Calu3 (cell line): ENCODE measurements around the gene KCNK15. TPM values are rescaled to one million over a fixed set of nuclear protein-coding genes. Genes with fewer than 3 reads are reported as not detected.

ENCODE experiments used
- BruUV-seq: library from RNA; stranded (reverse); fragments of 400-500 nt; replicated peaks from 2 replicates; lab custom pipeline; 2021; lab: Mats Ljungman, UMichigan
- CTCF ChIA-PET: fragments of 300-600 bp; sonication (Branson Sonifier 250); formaldehyde crosslinking; loops from one replicate; lab custom pipeline; 2022; ENCODE audit warnings: antibody characterized with exemption; lab: Charles Lee
- DNase-seq: peaks from one replicate; pipeline ENCODE4 v3.0.0; 2022
- H3K27ac Mint-ChIP-seq: one replicate; pipeline ENCODE4 v1.8.0; 2022; ENCODE audit warnings: mixed read lengths; ENCODE audit not compliant: unreplicated experiment
- H3K27me3 Mint-ChIP-seq: one replicate; pipeline ENCODE4 v1.8.0; 2022; ENCODE audit warnings: mixed read lengths; ENCODE audit not compliant: unreplicated experiment
- H3K36me3 Mint-ChIP-seq: one replicate; pipeline ENCODE4 v1.8.0; 2022; ENCODE audit warnings: mild to moderate bottlenecking, moderate library complexity, mixed read lengths; ENCODE audit not compliant: insufficient read depth, unreplicated experiment
- H3K4me1 Mint-ChIP-seq: one replicate; pipeline ENCODE4 v1.8.0; 2022; ENCODE audit warnings: mild to moderate bottlenecking, low read depth, mixed read lengths; ENCODE audit not compliant: unreplicated experiment
- H3K4me3 Mint-ChIP-seq: one replicate; pipeline ENCODE4 v1.8.0; 2022; ENCODE audit warnings: mild to moderate bottlenecking, low read depth, moderate library complexity, mixed read lengths; ENCODE audit not compliant: unreplicated experiment
- H3K9me3 Mint-ChIP-seq: one replicate; pipeline ENCODE4 v1.8.0; 2022; ENCODE audit warnings: low read depth, mixed read lengths; ENCODE audit not compliant: unreplicated experiment
- intact Hi-C: fragments of 100-400 bp; cut with micrococcal nuclease; formaldehyde crosslinking; loops from one replicate; pipeline ENCODE4 v1.10.0; 2022; ENCODE audit not compliant: unreplicated experiment
- total RNA-seq: library from RNA; stranded (reverse); gene quantifications from 2 replicates; pipeline ENCODE4 v1.2.3, GENCODE V29; 2022
- TF ChIP-seq, protein P1 (sequence below): fragments of 200-600 bp; IDR thresholded peaks from one replicate; pipeline ENCODE4 v1.8.0; 2022; ENCODE audit warnings: antibody characterized with exemption; ENCODE audit not compliant: unreplicated experiment

The KCNK15 gene
- total RNA-seq, 1 experiment from 2014 or later, result 1.5 TPM

GRCh38 chr20:44768854-44769480, 23.3 kb downstream of the KCNK15 start:
- TF ChIP-seq, protein P1, sequence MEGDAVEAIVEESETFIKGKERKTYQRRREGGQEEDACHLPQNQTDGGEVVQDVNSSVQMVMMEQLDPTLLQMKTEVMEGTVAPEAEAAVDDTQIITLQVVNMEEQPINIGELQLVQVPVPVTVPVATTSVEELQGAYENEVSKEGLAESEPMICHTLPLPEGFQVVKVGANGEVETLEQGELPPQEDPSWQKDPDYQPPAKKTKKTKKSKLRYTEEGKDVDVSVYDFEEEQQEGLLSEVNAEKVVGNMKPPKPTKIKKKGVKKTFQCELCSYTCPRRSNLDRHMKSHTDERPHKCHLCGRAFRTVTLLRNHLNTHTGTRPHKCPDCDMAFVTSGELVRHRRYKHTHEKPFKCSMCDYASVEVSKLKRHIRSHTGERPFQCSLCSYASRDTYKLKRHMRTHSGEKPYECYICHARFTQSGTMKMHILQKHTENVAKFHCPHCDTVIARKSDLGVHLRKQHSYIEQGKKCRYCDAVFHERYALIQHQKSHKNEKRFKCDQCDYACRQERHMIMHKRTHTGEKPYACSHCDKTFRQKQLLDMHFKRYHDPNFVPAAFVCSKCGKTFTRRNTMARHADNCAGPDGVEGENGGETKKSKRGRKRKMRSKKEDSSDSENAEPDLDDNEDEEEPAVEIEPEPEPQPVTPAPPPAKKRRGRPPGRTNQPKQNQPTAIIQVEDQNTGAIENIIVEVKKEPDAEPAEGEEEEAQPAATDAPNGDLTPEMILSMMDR, result no peak
- BruUV-seq, result no TSS peak
- H3K4me3 Mint-ChIP-seq, result no peak overlapping the region
- DNase-seq, result no peak
- no peaks in the 10 kb centered on the region for H3K9me3 Mint-ChIP-seq
- H3K36me3 Mint-ChIP-seq, result no peaks in the 10 kb centered on the region
- H3K27me3 Mint-ChIP-seq, result peaks cover 38% of the 10 kb centered on the region
- intact Hi-C loops, result no loop called here
- CTCF ChIA-PET, result no interaction called here
- peaks cover 12% of the 10 kb centered on the region for H3K4me1 Mint-ChIP-seq
- H3K27ac Mint-ChIP-seq, result no peak overlapping the region

- CTCF ChIA-PET, result no interaction called here
- H3K4me3 Mint-ChIP-seq, result no peak overlapping the region
- TF ChIP-seq, protein P1, result no peak
- H3K9me3 Mint-ChIP-seq, result no peaks in the 10 kb centered on the region
- intact Hi-C loops, result no loop called here
- H3K4me1 Mint-ChIP-seq, result peaks cover 12% of the 10 kb centered on the region
- no TSS peak for BruUV-seq
- H3K27ac Mint-ChIP-seq, result no peak overlapping the region
- peaks cover 32% of the 10 kb centered on the region for H3K27me3 Mint-ChIP-seq
- DNase-seq, result no peak
- H3K36me3 Mint-ChIP-seq, result no peaks in the 10 kb centered on the region
Measured at GRCh38 chr20:44769481-44769863, 23.8 kb downstream of the KCNK15 start.

DNA sequence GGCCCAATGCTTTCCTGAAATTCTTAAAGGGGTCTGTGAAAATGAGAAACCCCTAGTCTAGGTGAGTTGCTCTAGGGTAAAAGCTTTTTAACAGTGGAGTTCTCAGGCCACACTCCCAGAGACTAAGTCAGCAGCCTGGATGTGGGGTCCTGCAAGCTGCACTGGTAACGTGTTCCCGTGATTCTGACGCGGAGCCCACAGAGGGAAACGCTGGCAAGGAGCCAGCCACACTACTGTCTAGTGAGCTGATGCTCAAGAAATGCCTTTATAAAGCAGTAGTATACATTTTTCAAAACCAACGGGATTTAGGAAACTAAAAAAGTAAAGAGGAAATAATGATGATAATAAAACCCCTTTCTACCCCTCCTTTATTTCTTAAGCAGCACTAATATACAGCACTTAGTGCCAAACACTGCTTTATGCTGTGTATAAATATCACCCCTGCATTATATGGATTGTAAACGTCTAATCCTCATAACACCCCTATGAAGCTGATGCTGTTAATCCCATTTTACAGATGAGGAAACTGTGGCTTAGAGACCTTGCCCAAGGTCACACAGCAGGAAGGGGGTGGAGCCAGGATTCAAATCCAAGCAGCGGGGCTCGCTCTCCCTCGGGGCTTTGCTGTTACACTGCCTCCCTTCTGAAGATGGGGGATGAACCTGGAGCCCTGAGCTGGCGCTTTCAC, 25.0 kb downstream of the KCNK15 start:
- Mint-ChIP-seq H3K27me3 (peaks cover 21% of the 10 kb centered on the region), H3K4me3 (no peak overlapping the region), H3K36me3 (no peaks in the 10 kb centered on the region), H3K4me1 (peaks cover 10% of the 10 kb centered on the region), H3K27ac (no peak overlapping the region), H3K9me3 (no peaks in the 10 kb centered on the region)
- DNase-seq, result no peak
- CTCF ChIA-PET, result no interaction called here
- TF ChIP-seq, protein P1, result no peak
- intact Hi-C loops, result no loop called here
- BruUV-seq, result no TSS peak

DNA sequence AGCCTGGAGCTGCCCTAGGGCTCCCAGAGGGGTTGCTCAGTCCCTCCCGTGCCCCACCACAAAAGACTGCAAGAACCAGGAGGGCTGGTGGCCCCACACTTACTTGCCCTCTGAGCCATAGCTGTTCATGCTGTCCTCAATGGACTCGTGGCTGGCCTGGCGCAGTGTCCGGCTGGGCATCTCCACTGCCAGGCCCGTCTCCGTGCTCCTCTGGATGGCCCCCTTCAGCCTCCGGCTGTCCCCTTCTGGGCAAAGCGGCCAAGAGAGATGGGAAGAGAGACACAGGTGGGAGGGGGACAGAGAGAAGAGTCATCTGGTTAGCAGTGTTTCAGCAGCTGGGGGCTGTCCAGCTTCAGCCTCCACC, 25.5 kb downstream of the KCNK15 start:
- no peak for DNase-seq
- TF ChIP-seq, protein P1, result no peak
- H3K4me1 Mint-ChIP-seq, result peaks cover 5% of the 10 kb centered on the region
- no peaks in the 10 kb centered on the region for H3K9me3 Mint-ChIP-seq
- no peaks in the 10 kb centered on the region for H3K36me3 Mint-ChIP-seq
- BruUV-seq, result no TSS peak
- intact Hi-C loops, result no loop called here
- H3K27ac Mint-ChIP-seq, result no peak overlapping the region
- peaks cover 16% of the 10 kb centered on the region for H3K27me3 Mint-ChIP-seq
- H3K4me3 Mint-ChIP-seq, result no peak overlapping the region
- CTCF ChIA-PET, result no interaction called here
